Activated B cell treated with CpG ODN at 0.5 μM for 24 hours (primary cell): Measurements from ENCODE around the gene FARP1. TPM values are rescaled to one million over a fixed set of nuclear protein-coding genes. Genes with fewer than 3 reads are reported as not detected.

Source experiments
- ATAC-seq: fragments of 200-7000 bp; cut with Tn5 transposase; one replicate; pipeline ENCODE4 v1.10.0; 2021; ENCODE audit warnings: low read depth, mild to moderate bottlenecking, moderate library complexity
- CTCF ChIA-PET: fragments of 350-600 bp; sonication (Branson Sonifier 250); formaldehyde crosslinking; loops from one replicate; lab custom pipeline; 2021; ENCODE audit warnings: antibody characterized with exemption; lab: Charles Lee
- POLR2A ChIA-PET: fragments of 350-600 bp; sonication (Branson Sonifier 250); formaldehyde crosslinking; loops from one replicate; lab custom pipeline; 2021; ENCODE audit warnings: antibody characterized with exemption; lab: Charles Lee
- DNase-seq: peaks from one replicate; pipeline ENCODE4 v3.0.0; 2022
- H3K27ac Mint-ChIP-seq: one replicate; pipeline ENCODE4 v1.8.0; 2020; ENCODE audit warnings: mixed read lengths
- H3K27me3 Mint-ChIP-seq: one replicate; pipeline ENCODE4 v1.8.0; 2021; ENCODE audit warnings: mixed read lengths
- H3K36me3 Mint-ChIP-seq: one replicate; pipeline ENCODE4 v1.8.0; 2021; ENCODE audit warnings: low read depth, mixed read lengths
- H3K4me1 Mint-ChIP-seq: one replicate; pipeline ENCODE4 v1.8.0; 2021; ENCODE audit warnings: mixed read lengths
- H3K4me3 Mint-ChIP-seq: one replicate; pipeline ENCODE4 v1.8.0; 2020; ENCODE audit warnings: mild to moderate bottlenecking, mixed read lengths
- H3K9me3 Mint-ChIP-seq: one replicate; pipeline ENCODE4 v1.8.0; 2020; ENCODE audit warnings: mixed read lengths
- CTCF ChIP-seq: fragments of 200-600 bp; IDR thresholded peaks from one replicate; pipeline ENCODE4 v1.8.0; 2022; ENCODE audit warnings: antibody characterized with exemption, mild to moderate bottlenecking
- intact Hi-C: fragments of 100-400 bp; cut with micrococcal nuclease; formaldehyde crosslinking; loops from one replicate; pipeline ENCODE4 v1.15.1; 2024
- total RNA-seq: library from RNA; stranded (reverse); gene quantifications from 2 replicates; pipeline ENCODE4 v1.2.3, GENCODE V29; 2022

Gene FARP1
- total RNA-seq, 1 donor from 2014 or later, result 2.1 TPM

- POLR2A ChIA-PET, result no interaction called here
- Mint-ChIP-seq H3K36me3 (no peaks in the 10 kb centered on the region), H3K27ac (no peak overlapping the region)
Measured at GRCh38 chr13:98440390-98441055, 297.6 kb downstream of the FARP1 start.

GRCh38 chr13:98441056-98441676 lies 298.3 kb downstream of the FARP1 start:
- Mint-ChIP-seq H3K27me3 (no peaks in the 10 kb centered on the region), H3K9me3 (no peaks in the 10 kb centered on the region), H3K4me1 (peaks cover 7% of the 10 kb centered on the region), H3K36me3 (no peaks in the 10 kb centered on the region), H3K4me3 (no peak overlapping the region), H3K27ac (no peak overlapping the region)
- intact Hi-C loops, result no loop called here
- no peak for DNase-seq
- POLR2A ChIA-PET, result no interaction called here
- TF ChIP-seq CTCF, result no peak
- CTCF ChIA-PET, result interaction anchor here (1.2 kb wide), 1 partner anchor 232 kb away, joined by 4 read pairs; no protein-coding TSS in a partner anchor
- ATAC-seq, result no peak

More at GRCh38 chr13:98440390-98441055, 297.6 kb downstream of the FARP1 start:
- TF ChIP-seq CTCF, result no peak
- peaks cover 4% of the 10 kb centered on the region for H3K4me1 Mint-ChIP-seq
- CTCF ChIA-PET, result no interaction called here
- no peaks in the 10 kb centered on the region for H3K9me3 Mint-ChIP-seq
- DNase-seq (no peak), ATAC-seq (no peak)
- intact Hi-C loops, result no loop called here
- H3K27me3 Mint-ChIP-seq, result peaks cover 3% of the 10 kb centered on the region
- no peak overlapping the region for H3K4me3 Mint-ChIP-seq

GRCh38 chr13:98442391-98443230 lies 299.7 kb downstream of the FARP1 start:
- Mint-ChIP-seq H3K4me1 (peaks cover 7% of the 10 kb centered on the region), H3K27ac (no peak overlapping the region), H3K9me3 (no peaks in the 10 kb centered on the region), H3K4me3 (no peak overlapping the region), H3K27me3 (no peaks in the 10 kb centered on the region), H3K36me3 (peaks cover 7% of the 10 kb centered on the region)
- intact Hi-C loops, result no loop called here
- ChIA-PET CTCF (interaction anchor here (1.2 to 1.8 kb wide), 2 partner anchors 211 to 231 kb away, joined by 4 to 7 read pairs; no protein-coding TSS in a partner anchor), POLR2A (no interaction called here)
- ATAC-seq, result no peak
- no peak for TF ChIP-seq CTCF
- no peak for DNase-seq

GRCh38 chr13:98443329-98443728 lies 300.4 kb downstream of the FARP1 start:
- ATAC-seq (no peak), DNase-seq (no peak)
- POLR2A ChIA-PET, result no interaction called here
- no peaks in the 10 kb centered on the region for H3K27me3 Mint-ChIP-seq
- CTCF ChIA-PET, result interaction anchor here (1.0 to 5.4 kb wide), 3 partner anchors 210 to 230 kb away, joined by 4 to 155 read pairs (median 7); no protein-coding TSS in a partner anchor
- no peak overlapping the region for H3K27ac Mint-ChIP-seq
- intact Hi-C loops, result no loop called here
- H3K4me1 Mint-ChIP-seq, result peaks cover 8% of the 10 kb centered on the region
- TF ChIP-seq CTCF, result no peak
- peaks cover 15% of the 10 kb centered on the region for H3K36me3 Mint-ChIP-seq
- no peak overlapping the region for H3K4me3 Mint-ChIP-seq
- H3K9me3 Mint-ChIP-seq, result no peaks in the 10 kb centered on the region
